HG03354 (cell line): ENCODE measurements around the gene PRDX2.
"Not testable (repeated sequence)": the region's sequence is repeated elsewhere in the genome, so short reads cannot be mapped to it uniquely, and the experiment has no call there.

Source experiments
- ATAC-seq: cut with Tn5 transposase; IDR thresholded peaks from one replicate; pipeline ENCODE4 v1.9.1; 2021; ENCODE audit warnings: mild to moderate bottlenecking; ENCODE audit not compliant: unreplicated experiment, poor library complexity, severe bottlenecking

PRDX2 gene

DNA sequence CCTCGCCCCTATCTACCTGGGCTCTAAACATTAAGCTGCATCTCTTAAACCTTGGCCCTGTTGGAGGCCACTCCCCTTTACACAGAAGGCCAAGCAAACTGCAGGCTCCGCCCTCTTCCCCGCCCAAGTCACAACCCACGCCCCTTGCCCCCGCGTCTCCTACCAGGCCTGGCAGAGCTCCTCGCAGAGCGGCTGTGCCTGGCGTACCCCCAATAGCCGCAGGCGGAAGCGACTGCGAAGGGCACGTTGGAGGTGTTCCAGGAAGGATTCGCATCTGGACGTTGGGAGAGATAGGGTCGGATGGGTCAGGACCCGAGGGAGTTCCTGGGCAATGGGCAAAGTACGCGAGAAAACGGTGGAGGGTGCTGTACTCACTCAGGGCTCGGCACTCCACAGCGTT lies 26.9 kb upstream of the PRDX2 start:
- ATAC-seq, result no peak

DNA sequence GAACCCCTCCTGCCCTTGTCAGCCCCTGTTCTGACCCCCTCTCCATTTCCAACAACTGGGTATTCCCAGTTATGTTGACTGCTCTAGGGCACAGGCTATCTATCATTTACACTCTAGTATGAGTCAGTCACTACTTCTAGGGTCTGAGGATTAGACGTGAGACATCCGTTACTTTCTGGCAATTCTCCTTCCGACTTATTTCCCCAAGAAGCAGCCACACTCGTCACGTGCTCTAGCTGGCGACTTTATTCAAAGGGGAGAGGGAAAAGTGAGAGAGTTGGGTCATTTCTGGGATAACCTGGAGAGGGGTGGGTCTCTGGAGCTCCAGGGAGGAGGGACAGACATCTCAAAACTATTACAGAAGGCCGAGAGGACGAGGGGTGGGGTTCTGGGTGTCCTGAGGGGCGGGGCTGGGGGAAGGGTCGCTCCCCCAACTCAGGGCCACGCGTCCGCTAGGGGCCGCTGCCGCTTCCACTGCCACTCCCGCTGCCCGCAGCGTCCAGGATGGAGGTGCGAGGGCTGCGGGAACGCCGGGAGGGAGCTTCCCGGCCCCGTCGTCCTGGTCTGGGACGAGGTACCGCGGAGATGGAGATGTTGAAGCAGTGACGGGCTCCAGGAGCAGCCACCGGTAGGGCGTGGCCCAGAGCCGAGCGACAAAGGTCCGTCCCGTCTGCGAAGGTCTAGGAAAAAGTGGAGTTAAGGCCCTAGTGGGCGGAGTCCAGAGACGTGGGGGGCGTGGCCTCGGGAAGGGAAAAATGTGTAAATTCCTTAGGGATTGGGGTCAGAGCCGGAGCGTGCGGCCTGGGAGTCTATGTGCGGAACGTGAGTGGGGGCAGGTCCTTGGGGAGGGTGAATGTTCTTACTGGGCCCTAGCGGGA lies 23.9 kb upstream of the PRDX2 start:
- no peak for ATAC-seq

DNA sequence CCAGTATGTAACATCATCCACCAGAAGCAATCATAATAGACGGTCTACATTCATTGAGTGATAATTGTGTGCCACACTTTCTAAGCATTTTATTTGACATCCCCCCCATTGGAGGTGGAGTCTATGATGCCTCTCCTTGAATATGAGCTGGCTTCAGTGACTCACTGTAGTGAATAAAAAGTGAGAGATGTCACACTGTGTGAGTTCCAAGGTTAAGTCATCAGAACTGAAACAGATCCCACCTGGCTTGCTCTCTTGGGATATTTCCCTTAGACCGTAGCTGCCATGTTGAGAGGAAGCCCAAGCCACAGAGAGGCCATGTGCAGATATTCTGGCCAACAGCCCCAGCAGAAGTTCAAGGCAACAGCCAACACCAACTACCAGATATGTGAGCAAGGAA lies 20.2 kb upstream of the PRDX2 start:
- no peak for ATAC-seq

DNA sequence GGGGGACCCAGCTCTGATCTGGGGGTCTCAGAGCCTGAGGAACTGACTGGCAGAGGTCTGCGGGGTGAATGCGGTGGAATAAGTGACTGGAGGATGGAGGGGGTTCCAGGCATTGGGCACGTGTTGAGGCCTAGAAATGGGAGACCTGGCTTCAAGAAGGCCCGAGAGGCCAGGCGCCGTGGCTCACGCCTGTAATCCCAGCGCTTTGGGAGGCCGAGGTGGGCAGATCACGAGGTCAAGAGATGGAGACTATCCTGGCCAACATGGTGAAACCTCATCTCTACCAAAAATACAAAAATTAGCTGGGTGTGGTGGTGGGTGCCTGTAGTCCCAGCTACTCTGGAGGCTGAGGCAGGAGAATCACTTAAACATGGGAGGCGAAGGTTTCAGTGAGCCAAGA lies 16.2 kb upstream of the PRDX2 start:
- not testable (repeated sequence) for ATAC-seq

DNA sequence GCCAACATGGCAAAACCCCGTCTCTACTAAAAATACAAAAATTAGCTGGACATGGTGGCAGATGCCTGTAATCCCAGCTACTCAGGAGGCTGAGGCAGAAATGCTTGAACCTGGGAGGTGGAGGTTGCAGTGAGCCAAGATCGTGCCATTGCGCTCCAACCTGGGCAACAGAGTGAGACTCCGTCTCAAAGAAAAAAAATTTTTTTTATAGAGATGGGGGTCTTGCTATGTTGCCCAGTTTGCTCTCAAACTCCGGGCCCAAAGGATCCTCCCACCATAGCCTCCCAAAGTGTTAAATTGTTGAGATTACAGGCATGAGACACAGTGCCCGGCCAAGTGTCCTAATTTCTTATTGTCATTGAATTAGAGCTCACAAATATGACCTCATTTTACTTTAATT lies 15.6 kb upstream of the PRDX2 start:
- not testable (repeated sequence) for ATAC-seq

DNA sequence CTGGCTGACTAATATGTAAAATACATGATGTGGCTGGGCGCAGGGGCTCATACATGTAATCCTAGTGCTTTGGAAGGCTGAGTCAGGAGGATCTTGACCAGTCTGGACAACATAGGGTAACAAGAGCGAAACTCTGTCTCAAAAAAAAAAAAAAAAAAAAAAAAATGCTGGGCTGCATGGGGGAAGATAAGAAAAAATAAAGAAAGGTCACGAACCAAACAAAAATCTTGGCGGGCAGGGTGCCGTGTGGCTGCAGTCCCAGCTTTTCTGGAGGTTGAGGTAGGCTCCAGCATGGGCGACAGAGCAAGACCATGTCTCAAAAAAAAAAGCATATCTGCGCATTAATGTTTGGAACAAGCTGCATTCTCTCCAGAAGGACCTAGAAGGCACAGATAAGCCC lies 13.5 kb upstream of the PRDX2 start:
- ATAC-seq, result no peak

DNA sequence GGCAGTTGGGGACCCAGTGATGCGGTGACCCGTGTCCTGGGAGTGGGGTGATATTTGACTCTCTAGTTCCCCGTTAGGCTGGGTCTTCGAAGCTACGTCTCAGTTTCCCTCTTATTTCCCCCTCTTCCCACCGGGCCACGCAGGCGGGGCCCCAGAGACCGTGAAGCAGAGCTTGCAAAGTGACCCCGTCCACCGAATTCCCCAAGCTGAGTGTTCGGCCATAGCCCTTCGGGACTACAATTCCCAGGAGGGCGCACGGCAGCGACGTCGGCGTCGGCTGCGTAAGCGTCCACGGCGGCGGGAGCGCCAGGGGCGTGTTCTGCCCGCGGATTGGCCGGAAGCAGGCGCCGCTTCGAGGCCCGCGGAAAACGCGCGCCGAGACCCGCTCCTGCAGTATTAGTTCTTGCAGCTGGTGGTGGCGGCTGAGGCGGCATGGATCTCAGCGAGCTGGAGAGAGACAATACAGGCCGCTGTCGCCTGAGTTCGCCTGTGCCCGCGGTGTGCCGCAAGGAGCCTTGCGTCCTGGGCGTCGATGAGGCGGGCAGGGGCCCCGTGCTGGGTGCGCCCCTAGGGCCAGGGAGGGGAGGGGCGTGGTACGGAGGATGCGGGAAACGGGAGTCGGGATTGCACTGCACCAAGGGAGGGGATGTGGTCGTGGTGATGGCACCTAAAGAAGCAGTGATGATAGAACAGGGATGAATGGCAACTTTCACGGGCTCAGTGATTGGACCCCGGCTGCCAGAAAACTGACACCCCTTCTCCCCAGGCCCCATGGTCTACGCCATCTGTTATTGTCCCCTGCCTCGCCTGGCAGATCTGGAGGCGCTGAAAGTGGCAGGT lies 4.9 kb upstream of the PRDX2 start, which contains the start of gene RNASEH2A:
Gene RNASEH2A (plus strand): TSS at position 343 of the 840 bp plus-strand sequence. CDS start 90 bp downstream, at position 433.
- peak; percentile 75 for ATAC-seq

DNA sequence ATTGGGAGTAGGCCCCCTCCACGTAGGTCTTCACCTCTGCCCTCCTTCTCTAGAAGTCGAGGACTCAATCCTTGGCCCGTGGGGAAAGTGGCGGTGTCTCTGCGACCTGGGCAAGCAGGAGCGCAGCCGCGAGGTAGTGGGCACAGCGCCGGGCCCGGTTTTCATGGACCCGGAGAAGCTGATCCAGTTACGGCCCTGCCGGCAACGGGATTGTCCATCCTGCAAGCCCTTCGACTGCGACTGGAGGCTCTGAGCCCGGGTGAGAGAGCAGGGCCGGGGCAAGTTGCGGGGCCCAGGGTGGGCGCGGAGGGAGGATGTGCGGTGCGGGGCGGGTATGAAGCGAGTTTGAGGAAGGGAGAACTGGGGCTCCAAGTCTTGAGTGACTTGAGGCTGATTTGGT lies 2.5 kb upstream of the PRDX2 start:
- no peak for ATAC-seq

DNA sequence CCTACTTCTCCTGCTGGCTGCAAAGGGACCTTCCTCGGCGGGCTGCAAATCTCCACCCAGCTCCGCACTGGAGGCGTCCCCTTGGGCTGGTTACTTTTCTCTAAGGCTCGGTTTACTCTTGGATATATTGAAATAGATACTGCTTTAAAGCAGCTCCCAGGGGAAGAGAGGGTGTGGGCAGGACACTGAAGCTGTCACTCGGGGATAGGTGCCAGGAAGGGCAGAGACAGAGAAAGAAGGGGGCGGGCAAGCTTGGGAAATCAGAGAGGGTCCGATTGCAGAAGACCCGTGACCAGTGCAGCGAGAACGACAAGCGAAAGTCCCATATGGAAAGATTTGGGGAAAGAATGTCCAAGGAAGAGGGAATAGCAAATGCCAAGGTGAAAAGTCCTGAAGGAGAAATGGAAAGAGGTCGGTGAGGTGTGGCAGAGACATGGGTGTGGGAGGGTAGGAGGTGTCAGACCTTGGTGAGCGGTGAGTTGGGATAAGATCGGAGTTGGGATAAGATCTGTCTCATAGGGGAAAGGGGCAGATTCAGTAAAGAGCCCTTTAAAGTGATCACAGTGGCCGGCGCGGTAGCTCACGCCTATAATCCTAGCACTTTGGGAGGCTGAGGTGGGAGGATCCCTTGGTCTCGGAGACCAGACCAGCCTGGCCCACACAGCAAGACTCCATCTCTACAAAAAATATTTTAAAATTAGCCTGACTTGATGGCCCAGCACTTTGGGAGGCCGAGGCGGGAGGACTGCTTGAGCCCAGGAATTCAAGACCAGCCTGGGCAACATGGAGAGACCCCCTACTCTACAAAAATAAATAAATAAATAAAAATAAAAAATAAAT lies 887 bp upstream of the PRDX2 start:
- ATAC-seq, result no peak

DNA sequence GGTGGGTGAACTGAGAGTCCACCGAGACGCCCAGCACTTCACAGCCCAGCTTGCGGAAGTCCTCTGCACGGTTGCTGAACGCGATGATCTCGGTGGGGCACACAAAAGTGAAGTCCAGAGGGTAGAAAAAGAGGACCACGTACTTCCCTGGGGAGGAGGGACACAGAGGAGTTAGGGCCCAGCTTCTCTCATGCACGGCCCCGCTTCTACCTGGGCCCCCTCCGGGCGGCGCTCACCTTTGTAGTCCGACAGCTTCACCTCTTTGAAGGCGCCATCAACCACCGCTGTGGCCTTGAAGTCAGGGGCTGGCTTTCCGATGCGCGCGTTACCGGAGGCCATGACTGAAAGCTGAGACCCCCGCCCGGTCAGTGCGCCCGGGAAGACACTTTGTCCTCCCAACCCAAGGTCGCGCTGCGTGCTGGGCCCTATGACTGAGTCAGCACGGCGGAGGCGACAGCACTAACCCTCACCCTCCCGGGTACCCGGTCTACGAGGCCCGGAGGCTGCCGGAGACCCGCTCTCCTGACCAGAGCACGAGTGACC lies 606 bp downstream of the PRDX2 start:
- ATAC-seq, result no peak

DNA sequence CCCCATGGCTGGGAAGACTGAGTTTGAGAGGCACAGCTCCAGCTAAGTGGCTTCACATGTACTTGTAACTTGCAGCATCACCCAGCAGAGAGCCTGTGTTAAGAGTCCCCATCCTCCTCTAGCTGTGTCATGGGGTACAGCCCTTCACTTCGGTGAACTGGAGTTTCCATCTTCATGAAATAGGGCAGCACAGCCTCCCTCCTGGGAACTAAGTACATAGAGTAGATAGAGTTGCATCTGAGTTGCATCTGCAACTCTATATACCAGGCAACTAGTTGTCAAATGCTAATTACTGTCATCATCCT lies 1.2 kb downstream of the PRDX2 start:
- ATAC-seq, result no peak

DNA sequence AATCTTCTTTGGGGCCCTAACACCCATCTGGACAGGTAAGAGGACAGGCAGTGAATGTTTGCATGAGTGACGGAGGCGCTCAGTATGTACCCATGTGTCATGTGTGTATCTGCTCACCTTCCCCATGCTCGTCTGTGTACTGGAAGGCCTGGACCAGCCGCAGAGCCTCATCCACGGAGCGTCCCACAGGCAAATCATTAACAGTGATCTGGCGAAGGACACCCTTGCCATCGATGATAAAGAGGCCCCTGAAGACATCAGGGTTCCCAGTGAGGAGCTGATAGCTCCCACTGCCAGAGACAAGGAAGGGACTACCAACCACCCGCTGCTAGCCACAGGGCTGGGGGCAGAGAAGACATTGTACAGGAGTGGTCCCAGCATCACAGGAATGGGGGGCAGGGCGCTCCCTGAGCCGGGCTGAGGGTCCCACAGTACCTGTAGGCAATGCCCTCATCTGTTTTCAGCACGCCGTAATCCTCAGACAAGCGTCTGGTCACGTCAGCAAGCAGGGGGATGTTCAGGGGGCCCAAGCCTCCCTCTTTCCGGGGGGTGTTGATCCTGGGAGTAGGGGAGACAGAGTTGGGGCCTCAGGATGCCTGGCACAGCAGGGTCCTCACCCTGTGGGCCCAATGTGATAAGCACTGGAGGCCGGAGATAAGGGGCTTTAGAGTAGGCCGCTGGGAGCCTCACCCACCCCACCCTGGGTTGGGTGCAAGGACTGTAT lies 1.7 kb downstream of the PRDX2 start:
- ATAC-seq, result no peak

DNA sequence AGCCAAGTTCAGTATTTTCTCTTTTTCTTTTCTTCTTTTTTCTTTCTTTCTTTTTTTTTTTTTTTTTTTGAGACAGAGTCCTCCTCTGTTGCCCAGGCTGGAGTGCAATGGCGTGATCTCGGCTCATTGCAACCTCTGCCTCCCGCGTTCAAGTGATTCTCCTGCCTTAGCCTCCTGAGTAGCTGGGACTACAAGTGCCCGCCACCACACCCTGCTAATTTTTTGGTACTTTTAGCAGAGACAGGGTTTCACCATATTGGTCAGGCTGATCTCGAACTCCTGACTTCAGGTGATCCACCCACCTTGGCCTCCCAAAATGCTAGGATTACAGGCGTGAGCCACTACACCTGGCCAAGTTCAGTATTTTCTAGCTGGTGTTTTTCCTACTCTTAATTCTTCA lies 4.0 kb downstream of the PRDX2 start:
- ATAC-seq, result not testable (repeated sequence)

DNA sequence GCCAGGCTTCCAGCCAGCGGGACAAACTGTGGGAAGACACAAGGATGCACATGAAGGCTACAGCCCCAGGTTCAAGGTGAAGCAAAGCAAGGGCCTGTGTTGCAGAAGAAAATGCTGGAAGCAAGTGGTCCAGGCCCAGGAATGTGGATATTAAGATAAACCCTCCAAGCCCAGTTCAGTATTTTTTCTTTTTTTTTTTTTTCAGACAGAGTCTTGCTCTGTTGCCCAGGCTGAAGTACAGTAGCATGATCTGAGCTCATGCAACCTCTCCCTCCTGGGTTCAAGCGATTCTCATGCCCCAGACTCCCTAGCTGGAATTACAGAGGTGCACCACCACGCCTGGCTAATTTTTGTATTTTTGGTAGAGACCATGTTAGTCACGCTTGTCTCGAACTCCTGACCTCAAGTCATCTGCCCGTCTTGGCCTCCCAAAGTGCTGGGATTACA lies 4.4 kb downstream of the PRDX2 start:
- no peak for ATAC-seq

DNA sequence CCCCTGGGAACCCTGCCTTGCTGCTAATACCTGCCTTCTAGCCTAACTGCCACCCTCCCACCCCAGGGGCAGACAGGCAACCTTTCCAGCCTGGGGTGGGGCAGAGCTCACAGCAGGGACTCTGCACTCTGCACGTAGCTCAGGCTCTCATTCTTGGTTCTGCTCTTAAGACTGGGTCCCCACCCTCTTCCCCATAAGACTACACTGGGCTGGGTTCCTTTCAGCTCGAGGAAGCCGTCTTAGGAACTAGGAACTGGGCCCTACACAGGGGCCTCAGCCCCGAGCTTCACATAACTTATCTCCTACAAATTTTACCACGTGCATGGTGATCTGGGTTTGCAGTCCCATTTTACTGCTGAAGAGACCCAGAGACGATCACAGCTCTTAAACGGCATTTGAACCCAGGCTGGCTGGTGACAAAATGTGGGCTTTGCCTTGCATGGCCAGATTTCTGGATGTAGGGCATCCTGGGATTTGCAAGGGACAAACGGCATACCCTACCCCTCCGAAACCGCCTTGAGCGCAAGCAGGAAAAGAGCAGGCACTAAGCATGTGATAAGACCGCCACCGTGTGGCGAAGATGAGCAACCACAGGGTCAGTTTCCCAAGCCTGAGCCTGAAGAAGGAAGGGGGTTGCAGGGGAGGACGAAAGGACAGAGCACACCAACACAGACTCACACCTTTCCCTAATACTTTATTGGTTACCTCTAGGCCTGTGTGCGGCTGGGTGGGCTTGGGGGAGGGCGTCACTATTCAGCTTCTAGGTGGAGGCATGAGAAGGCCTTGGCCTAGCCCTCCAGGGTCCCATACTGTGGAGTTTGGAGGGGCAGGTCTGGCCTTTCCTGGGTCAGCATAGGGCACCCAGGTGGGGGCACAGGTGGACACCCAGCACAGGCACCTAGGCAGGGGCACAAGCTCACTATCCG lies 5.2 kb downstream of the PRDX2 start:
- ATAC-seq, result no peak

DNA sequence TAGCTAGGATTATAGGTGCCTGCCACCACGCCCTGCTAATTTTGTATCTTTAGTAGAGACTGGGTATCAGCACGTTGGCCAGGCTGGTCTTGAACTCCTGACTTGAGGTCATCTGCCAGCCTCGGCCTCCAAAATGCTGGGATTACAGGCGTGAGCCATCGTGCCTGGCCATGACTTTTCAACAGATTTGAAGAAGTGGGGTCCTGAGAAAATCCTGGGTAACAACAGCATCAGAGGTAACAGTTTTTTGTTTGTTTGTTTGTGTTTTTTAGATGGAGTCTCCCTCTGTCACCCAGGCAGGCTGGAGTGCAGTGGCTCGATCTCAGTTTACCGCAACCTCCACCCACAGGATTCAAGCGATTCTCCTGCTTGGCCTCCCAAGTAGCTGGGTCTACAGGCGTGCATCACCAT lies 6.6 kb downstream of the PRDX2 start:
- no peak for ATAC-seq

DNA sequence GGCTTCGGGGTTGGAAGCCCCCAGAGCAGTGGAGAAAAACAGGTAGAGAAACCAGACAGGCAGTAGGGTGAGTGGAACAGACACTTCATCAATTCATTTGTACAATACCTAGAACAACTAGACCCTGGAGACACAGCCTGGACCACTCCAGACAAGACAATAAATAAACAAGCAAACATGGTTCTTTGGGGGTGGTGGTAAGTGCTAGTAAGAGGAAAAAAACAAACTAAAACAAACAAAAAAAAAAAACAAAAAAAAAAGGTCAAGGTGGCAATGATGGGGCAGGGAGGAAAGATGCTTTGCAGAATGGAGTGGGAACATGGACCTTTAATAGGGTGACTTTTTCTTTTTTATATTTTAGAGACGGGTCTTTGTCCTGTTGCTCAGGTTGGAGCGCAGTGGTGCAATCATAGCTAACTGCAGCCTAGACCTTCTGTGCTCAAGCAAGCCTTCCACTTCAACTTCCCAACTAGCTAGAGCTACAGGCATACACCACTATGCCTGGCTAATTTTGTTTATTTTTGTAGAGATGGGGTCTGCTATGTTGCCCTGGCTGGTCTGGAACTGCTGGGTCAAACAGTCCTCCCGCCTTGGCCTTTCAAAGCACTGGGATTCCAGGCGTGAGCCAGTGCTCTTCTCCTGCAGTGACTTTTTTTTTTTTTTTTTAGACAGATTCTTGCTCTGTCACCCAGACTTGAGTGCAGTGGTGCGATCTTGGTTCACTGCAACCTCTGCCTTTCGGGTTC lies 7.2 kb downstream of the PRDX2 start:
- ATAC-seq, result no peak
